HepG2 (cell line): ENCODE results near the gene MGAT5. TPM values are rescaled to one million over a fixed set of nuclear protein-coding genes. Genes with fewer than 3 reads are reported as not detected.

Source experiments
- FIP1L1 ChIP-seq: fragments of 200-400 bp; formaldehyde crosslinking; IDR thresholded peaks from 2 replicates; pipeline ENCODE4 v1.6.1; 2018; ENCODE audit warnings: low read depth, mild to moderate bottlenecking, low read length, moderate library complexity, borderline replicate concordance; ENCODE audit not compliant: insufficient read depth
- ISX ChIP-seq: sonication (generic); formaldehyde crosslinking; conservative IDR thresholded peaks from 2 replicates; pipeline ENCODE4 v1.5.0; 2020; ENCODE audit warnings: missing genetic modification reagents
- KAT2B ChIP-seq: fragments of 150-350 bp; IDR thresholded peaks from 2 replicates; pipeline ENCODE4 v1.6.1; 2014; ENCODE audit warnings: low read depth, low read length, borderline replicate concordance
- NFYC ChIP-seq: IDR thresholded peaks from 2 replicates; pipeline ENCODE4 v1.6.1; 2016; ENCODE audit warnings: missing genetic modification reagents, missing compliant biosample characterization
- SP5 ChIP-seq: IDR thresholded peaks from 2 replicates; pipeline ENCODE4 v1.6.1; 2016; ENCODE audit warnings: low read depth, borderline replicate concordance
- STAG1 ChIP-seq: sonication (generic); formaldehyde crosslinking; IDR thresholded peaks from 2 replicates; pipeline ENCODE4 v1.4.0; 2020; ENCODE audit warnings: missing genetic modification reagents
- TFDP1 ChIP-seq: IDR thresholded peaks from 2 replicates; pipeline ENCODE4 v1.6.1; 2016; ENCODE audit warnings: missing compliant biosample characterization, missing genetic modification reagents, borderline replicate concordance
- ZBED4 ChIP-seq: sonication (generic); formaldehyde crosslinking; IDR thresholded peaks from 2 replicates; pipeline ENCODE4 v1.4.0; 2020; ENCODE audit warnings: missing genetic modification reagents, borderline replicate concordance
- ZBTB20 ChIP-seq: sonication (generic); formaldehyde crosslinking; IDR thresholded peaks from 2 replicates; pipeline ENCODE4 v1.8.1; 2023; ENCODE audit warnings: missing genetic modification reagents, low read depth, mild to moderate bottlenecking, borderline replicate concordance
- ZNF225 ChIP-seq: sonication (generic); formaldehyde crosslinking; IDR thresholded peaks from 2 replicates; pipeline ENCODE4 v1.4.0; 2020; ENCODE audit warnings: mild to moderate bottlenecking, missing genetic modification reagents
- ZNF513 ChIP-seq: sonication (generic); formaldehyde crosslinking; conservative IDR thresholded peaks from 2 replicates; pipeline ENCODE4 v1.5.0; 2020; ENCODE audit warnings: missing genetic modification reagents
- ZNF557 ChIP-seq: sonication (generic); formaldehyde crosslinking; IDR thresholded peaks from 2 replicates; pipeline ENCODE4 v1.4.0; 2020; ENCODE audit warnings: missing genetic modification reagents
- ZNF614 ChIP-seq: IDR thresholded peaks from 2 replicates; pipeline ENCODE4 v1.6.1; 2018; ENCODE audit warnings: missing biosample characterization, missing genetic modification reagents, inconsistent platforms, borderline replicate concordance
- ZNF775 ChIP-seq: sonication (generic); formaldehyde crosslinking; IDR thresholded peaks from 2 replicates; pipeline ENCODE4 v1.4.0; 2020; ENCODE audit warnings: missing genetic modification reagents, mild to moderate bottlenecking, moderate library complexity, borderline replicate concordance
- ZNF83 ChIP-seq: sonication (generic); formaldehyde crosslinking; IDR thresholded peaks from 2 replicates; pipeline ENCODE4 v1.4.0; 2020; ENCODE audit warnings: missing genetic modification reagents, mild to moderate bottlenecking, borderline replicate concordance
- ZSCAN22 ChIP-seq: sonication (generic); formaldehyde crosslinking; IDR thresholded peaks from 2 replicates; pipeline ENCODE4 v1.4.0; 2020; ENCODE audit warnings: mild to moderate bottlenecking, missing genetic modification reagents
- polyA plus RNA-seq, 8 experiments: library from polyadenylated mRNA; depleted of rRNA in 3 of 8; stranded (reverse) in 7 of 8; unstranded in 1 of 8; fragments of >200 nt; fragmentation: Illumina TruSeq in 4 of 8; extraction: Trizol in 4 of 8; gene quantifications; 2 replicates each; pipeline versions ENCODE4 v1.2.1 to v1.2.3, GENCODE V29; 2011 to 2016; ENCODE audit warnings: low read depth in 4 of 8, missing spikeins in 1 of 8, mixed read lengths in 1 of 8; ENCODE audit not compliant: insufficient read depth in 1 of 8
- total RNA-seq, 5 experiments: library from RNA; depleted of rRNA; stranded (reverse); fragments of >200 nt; fragmentation: Illumina TruSeq; extraction: Trizol; gene quantifications; 2 replicates each; pipeline ENCODE4 v1.2.3, GENCODE V29; 2016; ENCODE audit warnings: low read depth in 1 of 5
- TF ChIP-seq, protein P1 (sequence below): IDR thresholded peaks from 2 replicates; pipeline ENCODE4 v1.6.1; 2018; ENCODE audit warnings: missing genetic modification reagents, mild to moderate bottlenecking, missing compliant biosample characterization
- TF ChIP-seq, protein P2 (sequence below): sonication (generic); formaldehyde crosslinking; conservative IDR thresholded peaks from 2 replicates; pipeline ENCODE4 v1.4.0; 2020; ENCODE audit warnings: missing genetic modification reagents
- TF ChIP-seq, protein P3 (sequence below): sonication (generic); formaldehyde crosslinking; IDR thresholded peaks from 2 replicates; pipeline ENCODE4 v1.4.0; 2020; ENCODE audit warnings: missing genetic modification reagents

Gene MGAT5
- total and polyA plus RNA-seq, 2 of the 13 experiments (the other 11 are each of a cell fraction or from before 2014, with no cell fraction given), result 33.1 to 60.2 TPM

DNA sequence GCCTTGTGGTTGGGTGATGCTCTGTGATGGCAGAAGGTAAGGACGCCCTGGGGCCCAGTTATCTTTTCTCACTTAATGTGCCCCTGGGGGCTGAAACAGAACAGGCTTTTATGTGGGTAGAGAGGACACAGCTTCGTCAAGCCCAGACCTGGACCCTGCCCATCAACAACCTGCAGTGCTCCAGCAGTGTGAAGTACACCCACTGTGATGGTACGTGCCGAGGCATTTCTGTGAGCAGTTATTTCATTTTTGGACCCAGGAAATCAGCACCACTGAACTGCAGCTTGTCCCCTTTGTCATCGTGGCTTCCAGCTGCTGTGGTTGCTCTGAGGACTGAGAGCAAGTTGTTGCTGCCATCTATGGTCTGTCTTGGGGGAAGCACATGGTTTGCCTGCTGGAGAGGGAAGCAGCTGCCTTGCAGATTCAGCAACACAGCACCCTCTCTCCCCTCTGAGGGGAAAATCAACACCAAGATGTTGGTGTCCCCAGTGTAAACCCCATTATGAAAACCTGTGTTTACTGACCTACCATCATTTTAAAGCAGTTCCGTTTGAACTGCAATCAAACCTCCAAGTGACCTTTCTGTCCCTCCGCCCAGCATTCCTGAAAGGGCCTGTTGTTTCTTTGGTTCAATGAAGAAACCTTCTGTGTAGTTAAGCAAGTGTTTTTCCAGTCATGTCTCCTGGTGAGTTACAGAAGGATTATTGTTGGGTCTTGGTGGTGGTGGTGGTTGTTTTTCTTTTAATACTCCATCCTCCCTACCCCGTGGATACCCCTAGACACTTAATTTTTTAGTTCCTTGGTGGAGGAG lies 158.2 kb downstream of the MGAT5 start (continued):
- TF ChIP-seq ZSCAN22 (CRISPR knock-in tag) (peak; percentile 62; the same call in 1 of the 2 replicates), ZBTB20 (peak; percentile 37), ZNF513 (CRISPR knock-in tag) (no peak), STAG1 (CRISPR knock-in tag) (peak; percentile 90), ZNF225 (0 out of 2 replicates have a peak, but pooled peaks have one; percentile 49), NFYC (peak; percentile 35; the same call in 1 of the 2 replicates), ZNF557 (CRISPR knock-in tag) (peak; percentile 87), FIP1L1 (no peak; the same call in 1 of the 2 replicates), ISX (no peak), ZNF775 (no peak), SP5 (CRISPR knock-in tag) (peak; percentile 98), ZNF83 (CRISPR knock-in tag) (no peak), TFDP1 (no peak), ZNF614 (CRISPR knock-in tag) (peak; percentile 88), ZBED4 (CRISPR knock-in tag) (no peak; the same call in 1 of the 2 replicates), KAT2B (no peak)
- TF ChIP-seq, protein P1, sequence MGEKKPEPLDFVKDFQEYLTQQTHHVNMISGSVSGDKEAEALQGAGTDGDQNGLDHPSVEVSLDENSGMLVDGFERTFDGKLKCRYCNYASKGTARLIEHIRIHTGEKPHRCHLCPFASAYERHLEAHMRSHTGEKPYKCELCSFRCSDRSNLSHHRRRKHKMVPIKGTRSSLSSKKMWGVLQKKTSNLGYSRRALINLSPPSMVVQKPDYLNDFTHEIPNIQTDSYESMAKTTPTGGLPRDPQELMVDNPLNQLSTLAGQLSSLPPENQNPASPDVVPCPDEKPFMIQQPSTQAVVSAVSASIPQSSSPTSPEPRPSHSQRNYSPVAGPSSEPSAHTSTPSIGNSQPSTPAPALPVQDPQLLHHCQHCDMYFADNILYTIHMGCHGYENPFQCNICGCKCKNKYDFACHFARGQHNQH (CRISPR knock-in tag), result peak; percentile 95; the same call in 1 of the 2 replicates
- TF ChIP-seq, protein P2, sequence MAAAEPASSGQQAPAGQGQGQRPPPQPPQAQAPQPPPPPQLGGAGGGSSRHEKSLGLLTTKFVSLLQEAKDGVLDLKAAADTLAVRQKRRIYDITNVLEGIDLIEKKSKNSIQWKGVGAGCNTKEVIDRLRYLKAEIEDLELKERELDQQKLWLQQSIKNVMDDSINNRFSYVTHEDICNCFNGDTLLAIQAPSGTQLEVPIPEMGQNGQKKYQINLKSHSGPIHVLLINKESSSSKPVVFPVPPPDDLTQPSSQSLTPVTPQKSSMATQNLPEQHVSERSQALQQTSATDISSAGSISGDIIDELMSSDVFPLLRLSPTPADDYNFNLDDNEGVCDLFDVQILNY (CRISPR knock-in tag), result 0 out of 2 replicates have a peak, but pooled peaks have one; percentile 24
- TF ChIP-seq, protein P3, sequence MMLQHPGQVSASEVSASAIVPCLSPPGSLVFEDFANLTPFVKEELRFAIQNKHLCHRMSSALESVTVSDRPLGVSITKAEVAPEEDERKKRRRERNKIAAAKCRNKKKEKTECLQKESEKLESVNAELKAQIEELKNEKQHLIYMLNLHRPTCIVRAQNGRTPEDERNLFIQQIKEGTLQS (CRISPR knock-in tag), result no peak
